GM19452 (cell line): ENCODE results near the gene MEF2A.

ENCODE experiments used
- ATAC-seq: cut with Tn5 transposase; IDR thresholded peaks from one replicate; pipeline ENCODE4 v1.9.1; 2021; ENCODE audit not compliant: unreplicated experiment

MEF2A gene

GRCh38 chr15:99696096-99696495 is 130.3 kb downstream of the MEF2A start:
- no peak for ATAC-seq

DNA sequence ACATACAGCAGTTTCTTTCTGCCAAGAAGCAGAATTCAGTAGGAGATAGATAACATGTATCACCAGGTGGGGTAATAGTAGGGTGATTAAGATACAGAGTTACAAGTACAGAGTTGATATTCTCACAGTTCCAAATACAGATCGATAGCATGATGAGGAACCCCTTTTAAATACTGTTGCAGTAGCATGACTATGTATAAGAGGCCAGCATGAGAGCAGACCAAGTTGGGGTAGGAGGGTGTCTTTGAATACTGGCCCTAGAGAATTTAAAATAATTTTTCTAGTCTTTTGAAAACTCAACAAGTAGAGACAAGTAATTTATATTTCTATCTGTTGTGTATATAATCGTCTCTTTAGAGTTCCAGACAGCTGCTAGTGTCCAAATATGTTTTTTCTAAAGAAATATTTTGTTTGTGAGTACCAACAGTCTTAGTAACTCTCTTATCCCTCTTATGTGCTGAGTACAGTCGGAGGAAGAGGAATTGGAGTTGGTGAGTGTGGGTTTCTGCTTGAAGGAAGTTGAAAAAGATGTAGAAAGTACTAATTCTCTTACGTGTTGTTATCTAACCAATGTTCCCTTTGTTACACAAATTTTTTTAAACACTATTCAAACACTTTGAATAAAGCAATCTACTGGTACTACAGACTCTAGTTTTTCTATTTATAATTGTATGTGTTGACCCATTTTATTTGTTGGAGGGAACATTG is 137.3 kb downstream of the MEF2A start:
- ATAC-seq: no peak

DNA sequence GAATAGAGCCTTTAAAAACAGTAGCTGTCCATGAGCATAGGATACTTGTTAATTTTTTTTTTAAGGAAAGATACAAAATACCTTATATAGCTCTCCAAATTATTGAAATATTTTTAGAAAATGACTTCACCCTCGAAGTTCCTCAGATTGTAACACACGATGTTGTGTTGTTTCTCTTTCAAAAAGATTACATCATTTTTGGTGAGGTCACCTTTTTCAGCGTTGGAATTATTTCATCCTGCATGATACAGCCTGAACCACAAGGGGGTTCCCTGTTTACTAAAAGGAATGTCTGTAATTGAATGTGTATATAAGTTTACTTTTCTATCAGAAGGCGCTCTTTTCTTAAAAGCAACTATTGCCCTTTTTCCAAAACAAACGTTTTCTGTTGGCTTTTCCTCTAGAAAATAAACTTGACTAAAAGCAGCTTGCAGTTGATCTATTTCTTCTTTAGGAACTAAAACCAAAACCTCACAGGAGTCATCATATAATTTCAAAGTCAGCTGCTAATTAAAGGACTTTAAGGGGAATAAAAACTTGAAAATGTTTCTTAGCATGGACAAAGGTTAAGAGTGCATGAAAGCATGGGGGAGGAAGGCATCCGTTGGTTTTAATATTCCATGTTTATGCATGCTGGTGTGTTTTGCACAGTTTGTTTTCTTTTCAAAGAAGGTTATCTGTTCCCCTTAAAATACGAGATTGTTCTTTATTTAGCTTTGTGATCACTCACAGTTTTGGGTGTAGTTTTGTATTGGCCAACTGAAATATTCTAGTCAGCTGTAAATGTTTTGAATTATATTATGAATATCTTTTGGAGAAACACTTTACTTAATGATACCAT is 138.0 kb downstream of the MEF2A start:
- ATAC-seq: peak; percentile 45

- ATAC-seq: peak; percentile 65
These were observed 138.7 kb downstream of the MEF2A start for GRCh38 chr15:99704444-99704838.

- ATAC-seq: no peak
These were observed 140.9 kb downstream of the MEF2A start for GRCh38 chr15:99706557-99707303.

GRCh38 chr15:99707473-99708270 is 141.9 kb downstream of the MEF2A start:
- ATAC-seq: no peak

- ATAC-seq: no peak
These were observed 142.8 kb downstream of the MEF2A start for GRCh38 chr15:99708563-99708962.

GRCh38 chr15:99709243-99709986 is 143.6 kb downstream of the MEF2A start:
- no peak for ATAC-seq

- ATAC-seq: no peak
These were observed 145.8 kb downstream of the MEF2A start for GRCh38 chr15:99711625-99712024.

DNA sequence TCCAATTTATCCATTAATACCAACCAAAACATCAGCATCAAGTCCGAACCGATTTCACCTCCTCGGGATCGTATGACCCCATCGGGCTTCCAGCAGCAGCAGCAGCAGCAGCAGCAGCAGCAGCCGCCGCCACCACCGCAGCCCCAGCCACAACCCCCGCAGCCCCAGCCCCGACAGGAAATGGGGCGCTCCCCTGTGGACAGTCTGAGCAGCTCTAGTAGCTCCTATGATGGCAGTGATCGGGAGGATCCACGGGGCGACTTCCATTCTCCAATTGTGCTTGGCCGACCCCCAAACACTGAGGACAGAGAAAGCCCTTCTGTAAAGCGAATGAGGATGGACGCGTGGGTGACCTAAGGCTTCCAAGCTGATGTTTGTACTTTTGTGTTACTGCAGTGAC is 146.6 kb downstream of the MEF2A start:
- ATAC-seq: no peak

GRCh38 chr15:99716540-99717095 is 150.8 kb downstream of the MEF2A start:
- no peak for ATAC-seq

DNA sequence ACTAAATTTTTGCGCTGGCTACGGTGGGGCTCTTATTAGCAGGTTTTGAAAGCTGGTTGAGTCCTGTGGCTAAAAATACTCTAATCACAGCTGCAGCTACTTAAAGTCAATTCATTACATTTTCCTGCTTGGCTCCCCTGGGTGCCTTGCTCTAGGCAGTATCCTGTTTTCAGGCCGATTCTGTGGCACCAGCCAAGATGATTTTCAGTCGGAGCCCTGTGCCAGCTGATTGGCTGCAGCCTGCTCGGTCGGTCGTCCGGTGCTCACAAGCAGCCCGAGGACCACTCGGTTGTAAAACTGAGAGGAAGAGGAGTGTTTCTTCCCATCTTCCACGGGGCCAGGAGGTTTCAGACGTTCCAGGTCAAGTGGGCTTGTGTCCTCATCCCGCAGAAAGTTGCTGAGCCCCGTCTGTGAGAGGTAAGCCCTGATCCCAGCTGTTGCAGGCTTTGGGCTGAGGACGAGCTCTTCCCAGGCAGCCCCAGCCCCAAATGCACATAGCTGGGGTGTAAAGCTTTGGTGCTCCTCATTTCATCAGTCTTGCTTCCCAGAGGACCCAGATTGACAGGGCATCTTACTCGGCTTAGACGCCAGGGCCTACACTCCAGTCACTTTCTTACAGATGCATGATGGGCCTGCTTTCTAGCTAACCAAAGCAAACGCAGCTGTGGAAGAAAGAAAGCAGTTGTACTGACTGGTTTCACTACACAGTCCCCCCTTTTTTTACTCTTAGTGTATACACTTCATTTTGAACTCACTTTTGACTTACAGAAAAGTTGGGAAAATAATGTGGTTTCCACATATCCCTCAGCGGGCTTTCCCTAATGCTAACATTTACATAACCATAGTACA is 151.6 kb downstream of the MEF2A start:
- ATAC-seq: peak; percentile 26

- ATAC-seq: no peak
These were observed 152.6 kb downstream of the MEF2A start for GRCh38 chr15:99718421-99718820.

GRCh38 chr15:99719096-99719541 is 153.3 kb downstream of the MEF2A start:
- ATAC-seq: peak; percentile 78

DNA sequence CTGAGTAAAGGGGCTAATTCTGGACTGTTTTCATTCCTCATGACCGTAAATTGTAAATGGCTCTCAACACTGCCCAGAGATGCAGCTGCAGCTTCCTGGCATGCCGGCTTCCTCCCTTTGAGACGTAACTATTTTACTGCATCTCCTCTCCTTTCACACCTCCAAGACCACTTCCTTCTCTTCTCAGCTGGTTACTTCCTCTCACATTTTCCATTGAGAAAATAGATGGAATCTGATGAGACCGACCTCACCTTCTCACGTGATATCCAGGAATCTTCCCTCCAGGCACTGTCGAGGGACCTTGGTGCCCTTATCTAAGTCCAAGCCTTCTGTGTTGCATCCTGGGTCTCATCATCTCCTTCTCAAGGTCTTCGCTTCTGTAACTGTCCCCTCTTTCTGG is 154.7 kb downstream of the MEF2A start:
- ATAC-seq: no peak

DNA sequence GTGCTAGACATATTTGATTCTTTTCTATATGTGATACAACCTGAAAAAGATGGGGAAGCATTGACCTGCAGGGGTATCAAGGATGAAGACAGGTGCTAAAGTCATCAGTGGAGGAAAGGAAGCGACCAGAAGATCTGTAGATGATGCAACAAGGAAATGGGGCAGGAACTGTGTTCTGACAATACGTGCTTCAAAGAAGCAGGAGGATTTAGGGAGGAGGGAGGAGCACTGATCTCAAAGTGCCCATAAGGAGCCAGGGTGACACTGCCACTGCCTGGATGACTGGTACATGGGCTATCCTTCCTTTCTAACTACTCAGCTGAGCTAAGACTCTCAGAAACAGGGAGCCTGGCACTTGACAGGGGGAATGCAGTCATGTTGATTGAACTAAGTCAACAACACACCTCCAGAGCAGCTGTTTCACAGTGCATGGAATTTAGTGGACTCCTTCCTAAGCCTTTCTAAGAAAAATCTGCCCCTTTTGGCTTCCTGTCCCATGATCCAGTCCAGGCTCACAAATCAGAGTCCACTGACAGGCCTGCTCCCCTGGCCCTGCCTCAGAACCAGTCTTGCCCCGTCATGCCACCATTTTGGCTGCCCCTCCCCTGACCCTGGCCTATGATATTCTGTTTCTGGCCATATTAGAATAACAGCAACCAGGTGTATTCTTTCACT is 155.5 kb downstream of the MEF2A start:
- no peak for ATAC-seq

DNA sequence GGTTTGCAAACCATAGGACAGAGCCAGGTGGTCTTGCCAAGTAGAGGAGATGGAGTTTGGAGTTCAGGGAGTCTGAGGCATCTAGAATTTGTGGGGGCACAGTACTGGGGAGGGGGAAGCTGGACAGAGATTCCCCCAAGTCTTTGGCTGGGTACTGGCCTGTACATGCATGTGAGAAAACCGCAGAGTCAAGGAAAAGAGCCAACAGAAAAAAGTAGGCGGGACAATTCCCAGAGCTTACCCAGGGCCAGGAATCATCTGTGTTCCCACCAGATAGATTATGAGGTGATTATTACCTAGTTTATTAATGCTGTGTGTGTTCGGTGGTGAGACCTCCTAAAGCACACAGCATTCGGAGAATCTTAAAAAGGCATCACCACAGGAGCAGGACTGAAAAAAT is 156.1 kb downstream of the MEF2A start:
- ATAC-seq: no peak

- ATAC-seq: no peak
These were observed 156.6 kb downstream of the MEF2A start for GRCh38 chr15:99722406-99722805.
